Loucy (cell line): Measurements from ENCODE around the gene OR2F1.

Source experiments
- H2AFZ ChIP-seq: fragments of 200-600 bp; sonication (generic); 2 replicates; pipeline ENCODE4 v1.6.0; 2016; ENCODE audit warnings: antibody characterized with exemption, mild to moderate bottlenecking, low read length, moderate library complexity
- H3F3A ChIP-seq: fragments of 200-600 bp; 2 replicates; pipeline ENCODE4 v1.6.0; 2016; ENCODE audit warnings: antibody characterized with exemption, low read depth, mild to moderate bottlenecking
- H3K27me3 ChIP-seq: fragments of 200-600 bp; sonication (generic); 2 replicates; pipeline ENCODE4 v1.6.1; 2014; ENCODE audit warnings: low read length, mild to moderate bottlenecking; ENCODE audit not compliant: insufficient read depth, poor library complexity, severe bottlenecking
- H3K36me3 ChIP-seq: fragments of 200-600 bp; sonication (generic); 2 replicates; pipeline ENCODE4 v1.6.1; 2016; ENCODE audit warnings: low read length; ENCODE audit not compliant: insufficient read depth
- H3K4me1 ChIP-seq: fragments of 200-600 bp; sonication (generic); 2 replicates; pipeline ENCODE4 v1.5.1; 2014; ENCODE audit warnings: low read length, mild to moderate bottlenecking; ENCODE audit not compliant: insufficient read depth, poor library complexity, severe bottlenecking
- H3K4me2 ChIP-seq: fragments of 200-600 bp; sonication (generic); 2 replicates; pipeline ENCODE4 v1.6.0; 2014; ENCODE audit warnings: antibody characterized with exemption, low read length, low read depth, mild to moderate bottlenecking; ENCODE audit not compliant: poor library complexity, severe bottlenecking
- H3K4me3 ChIP-seq: fragments of 200-600 bp; sonication (generic); 2 replicates; pipeline ENCODE4 v1.5.1; 2014; ENCODE audit warnings: low read length, mild to moderate bottlenecking, mixed read lengths; ENCODE audit not compliant: poor library complexity, severe bottlenecking
- H3K79me2 ChIP-seq: fragments of 200-600 bp; sonication (generic); 2 replicates; pipeline ENCODE4 v1.6.1; 2014; ENCODE audit warnings: low read length; ENCODE audit not compliant: insufficient read depth
- H3K9ac ChIP-seq: fragments of 200-600 bp; sonication (generic); 2 replicates; pipeline ENCODE4 v1.6.0; 2014; ENCODE audit warnings: mild to moderate bottlenecking, low read depth, low read length, moderate library complexity; ENCODE audit not compliant: poor library complexity, severe bottlenecking
- H3K9me2 ChIP-seq: fragments of 200-600 bp; sonication (generic); replicated peaks from 2 replicates; pipeline ENCODE4 v1.6.1; 2016; ENCODE audit warnings: low read depth, low read length, mixed read lengths
- H3K9me3 ChIP-seq: fragments of 200-600 bp; sonication (generic); 2 replicates; pipeline ENCODE4 v1.6.1; 2014; ENCODE audit warnings: mild to moderate bottlenecking, antibody characterized with exemption, low read length, low read depth; ENCODE audit not compliant: insufficient read depth
- H4K20me1 ChIP-seq: fragments of 200-600 bp; sonication (generic); 2 replicates; pipeline ENCODE4 v1.6.0; 2014; ENCODE audit warnings: antibody characterized with exemption, low read length, mild to moderate bottlenecking; ENCODE audit not compliant: insufficient read depth, poor library complexity, severe bottlenecking
- EZH2phosphoT487 ChIP-seq: fragments of 200-600 bp; IDR thresholded peaks from 2 replicates; pipeline ENCODE4 v1.6.1; 2018; ENCODE audit warnings: antibody characterized with exemption, mild to moderate bottlenecking, moderate library complexity, borderline replicate concordance
- TF ChIP-seq, protein P1 (sequence below): fragments of 200-600 bp; sonication (generic); conservative IDR thresholded peaks from 2 replicates; pipeline ENCODE4 v1.5.1; 2014; ENCODE audit warnings: mild to moderate bottlenecking, antibody characterized with exemption, low read length

Gene OR2F1

GRCh38 chr7:144011458-144012230, 57.0 kb downstream of the OR2F1 start:
- Histone ChIP-seq H3K9ac (no peak overlapping the region), H3K9me2 (no peaks in the 10 kb centered on the region), H3K36me3 (no peaks in the 10 kb centered on the region), H3K4me1 (no peaks in the 10 kb centered on the region), H3K4me3 (no peak overlapping the region), H4K20me1 (no peaks in the 10 kb centered on the region), H2AFZ (no peak overlapping the region), H3F3A (no peaks in the 10 kb centered on the region), H3K79me2 (no peaks in the 10 kb centered on the region), H3K27me3 (no peaks in the 10 kb centered on the region), H3K9me3 (peaks cover 5% of the 10 kb centered on the region; the same call in 1 of the 2 replicates), H3K4me2 (no peak overlapping the region)
- no peak for TF ChIP-seq EZH2phosphoT487
- TF ChIP-seq, protein P1, sequence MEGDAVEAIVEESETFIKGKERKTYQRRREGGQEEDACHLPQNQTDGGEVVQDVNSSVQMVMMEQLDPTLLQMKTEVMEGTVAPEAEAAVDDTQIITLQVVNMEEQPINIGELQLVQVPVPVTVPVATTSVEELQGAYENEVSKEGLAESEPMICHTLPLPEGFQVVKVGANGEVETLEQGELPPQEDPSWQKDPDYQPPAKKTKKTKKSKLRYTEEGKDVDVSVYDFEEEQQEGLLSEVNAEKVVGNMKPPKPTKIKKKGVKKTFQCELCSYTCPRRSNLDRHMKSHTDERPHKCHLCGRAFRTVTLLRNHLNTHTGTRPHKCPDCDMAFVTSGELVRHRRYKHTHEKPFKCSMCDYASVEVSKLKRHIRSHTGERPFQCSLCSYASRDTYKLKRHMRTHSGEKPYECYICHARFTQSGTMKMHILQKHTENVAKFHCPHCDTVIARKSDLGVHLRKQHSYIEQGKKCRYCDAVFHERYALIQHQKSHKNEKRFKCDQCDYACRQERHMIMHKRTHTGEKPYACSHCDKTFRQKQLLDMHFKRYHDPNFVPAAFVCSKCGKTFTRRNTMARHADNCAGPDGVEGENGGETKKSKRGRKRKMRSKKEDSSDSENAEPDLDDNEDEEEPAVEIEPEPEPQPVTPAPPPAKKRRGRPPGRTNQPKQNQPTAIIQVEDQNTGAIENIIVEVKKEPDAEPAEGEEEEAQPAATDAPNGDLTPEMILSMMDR, result no peak
